ENCODE measurements around the gene ZNF827. TPM values are rescaled to one million over a fixed set of nuclear protein-coding genes. Genes with fewer than 3 reads are reported as not detected.

The ZNF827 gene
- total and polyA plus RNA-seq, 2 experiments from 2014 or later, result 20.3 to 33.1 TPM

DNA sequence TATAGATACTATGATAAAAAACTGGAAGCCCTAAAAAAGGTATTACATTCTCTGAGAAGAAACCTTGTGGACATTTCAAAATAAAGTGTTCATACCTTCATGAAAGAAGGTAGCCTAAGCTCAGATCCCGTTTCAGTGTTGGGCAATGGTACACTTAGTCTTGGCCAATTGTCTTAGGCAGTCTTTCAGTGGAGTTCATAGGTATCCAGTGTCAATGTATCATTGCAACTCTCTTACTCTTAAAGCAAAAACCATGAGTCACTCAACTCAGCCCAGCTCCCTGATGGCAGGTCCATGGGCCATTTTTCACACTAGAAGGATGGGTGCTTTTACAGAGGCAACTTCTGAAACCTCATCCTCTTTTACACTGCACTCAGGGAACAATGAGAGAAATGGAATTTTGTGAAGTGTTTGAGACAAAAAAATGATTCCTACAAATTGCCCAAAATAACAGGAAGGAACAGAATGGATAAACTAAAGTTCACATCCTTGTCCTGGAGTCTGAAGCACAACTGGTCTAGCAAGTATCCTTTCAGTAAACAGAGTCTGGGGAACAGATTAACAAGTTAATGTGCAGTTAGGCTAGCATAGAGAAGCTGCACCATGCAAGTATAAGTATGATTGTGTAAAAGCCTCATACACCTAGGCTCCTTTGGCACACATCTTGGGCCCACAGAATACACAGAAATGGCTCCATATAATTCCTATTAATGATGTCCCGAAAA is 7.0 kb upstream of the ZNF827 start:
- no peaks in the 10 kb centered on the region for H3K4me1 ChIP-seq (ENCODE audit: insufficient read depth)

More for the DNA sequence above, 7.0 kb upstream of the ZNF827 start:
- DNase-seq (ENCODE audit: low spot score) (no peak), ATAC-seq (no peak)
- Histone ChIP-seq H4K20me1 (replicated peaks; ENCODE audit: insufficient read depth) (no peaks in the 10 kb centered on the region), H3K79me2 (replicated peaks; ENCODE audit: insufficient read depth) (no peaks in the 10 kb centered on the region), H3K27me3 (ENCODE audit: insufficient read depth) (no peaks in the 10 kb centered on the region), H3K9me2 (ENCODE audit: insufficient read depth) (no peaks in the 10 kb centered on the region; the same call in 1 of the 2 replicates), H3K36me3 (ENCODE audit: insufficient read depth) (no peaks in the 10 kb centered on the region), H3F3A (replicated peaks; ENCODE audit: low read depth) (no peaks in the 10 kb centered on the region), H2AFZ (no peak overlapping the region), H3K4me2 (no peak overlapping the region), H3K4me3 (no peak overlapping the region), H3K27ac (ENCODE audit: low read depth) (no peak overlapping the region)
- TF ChIP-seq, protein P1, sequence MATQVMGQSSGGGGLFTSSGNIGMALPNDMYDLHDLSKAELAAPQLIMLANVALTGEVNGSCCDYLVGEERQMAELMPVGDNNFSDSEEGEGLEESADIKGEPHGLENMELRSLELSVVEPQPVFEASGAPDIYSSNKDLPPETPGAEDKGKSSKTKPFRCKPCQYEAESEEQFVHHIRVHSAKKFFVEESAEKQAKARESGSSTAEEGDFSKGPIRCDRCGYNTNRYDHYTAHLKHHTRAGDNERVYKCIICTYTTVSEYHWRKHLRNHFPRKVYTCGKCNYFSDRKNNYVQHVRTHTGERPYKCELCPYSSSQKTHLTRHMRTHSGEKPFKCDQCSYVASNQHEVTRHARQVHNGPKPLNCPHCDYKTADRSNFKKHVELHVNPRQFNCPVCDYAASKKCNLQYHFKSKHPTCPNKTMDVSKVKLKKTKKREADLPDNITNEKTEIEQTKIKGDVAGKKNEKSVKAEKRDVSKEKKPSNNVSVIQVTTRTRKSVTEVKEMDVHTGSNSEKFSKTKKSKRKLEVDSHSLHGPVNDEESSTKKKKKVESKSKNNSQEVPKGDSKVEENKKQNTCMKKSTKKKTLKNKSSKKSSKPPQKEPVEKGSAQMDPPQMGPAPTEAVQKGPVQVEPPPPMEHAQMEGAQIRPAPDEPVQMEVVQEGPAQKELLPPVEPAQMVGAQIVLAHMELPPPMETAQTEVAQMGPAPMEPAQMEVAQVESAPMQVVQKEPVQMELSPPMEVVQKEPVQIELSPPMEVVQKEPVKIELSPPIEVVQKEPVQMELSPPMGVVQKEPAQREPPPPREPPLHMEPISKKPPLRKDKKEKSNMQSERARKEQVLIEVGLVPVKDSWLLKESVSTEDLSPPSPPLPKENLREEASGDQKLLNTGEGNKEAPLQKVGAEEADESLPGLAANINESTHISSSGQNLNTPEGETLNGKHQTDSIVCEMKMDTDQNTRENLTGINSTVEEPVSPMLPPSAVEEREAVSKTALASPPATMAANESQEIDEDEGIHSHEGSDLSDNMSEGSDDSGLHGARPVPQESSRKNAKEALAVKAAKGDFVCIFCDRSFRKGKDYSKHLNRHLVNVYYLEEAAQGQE (IDR thresholded peaks at IDR 0.05; ENCODE audit: unreplicated experiment), result no peak
- no peak for TF ChIP-seq ZNF114 (CRISPR knock-in tag; IDR thresholded peaks at IDR 0.05)
- no peak for TF ChIP-seq EZH2phosphoT487 (IDR thresholded peaks at IDR 0.05; ENCODE audit: unreplicated experiment)
- no peak for TF ChIP-seq STAT1 (IDR thresholded peaks at IDR 0.05; ENCODE audit: unreplicated experiment)
- TF ChIP-seq, protein P2, sequence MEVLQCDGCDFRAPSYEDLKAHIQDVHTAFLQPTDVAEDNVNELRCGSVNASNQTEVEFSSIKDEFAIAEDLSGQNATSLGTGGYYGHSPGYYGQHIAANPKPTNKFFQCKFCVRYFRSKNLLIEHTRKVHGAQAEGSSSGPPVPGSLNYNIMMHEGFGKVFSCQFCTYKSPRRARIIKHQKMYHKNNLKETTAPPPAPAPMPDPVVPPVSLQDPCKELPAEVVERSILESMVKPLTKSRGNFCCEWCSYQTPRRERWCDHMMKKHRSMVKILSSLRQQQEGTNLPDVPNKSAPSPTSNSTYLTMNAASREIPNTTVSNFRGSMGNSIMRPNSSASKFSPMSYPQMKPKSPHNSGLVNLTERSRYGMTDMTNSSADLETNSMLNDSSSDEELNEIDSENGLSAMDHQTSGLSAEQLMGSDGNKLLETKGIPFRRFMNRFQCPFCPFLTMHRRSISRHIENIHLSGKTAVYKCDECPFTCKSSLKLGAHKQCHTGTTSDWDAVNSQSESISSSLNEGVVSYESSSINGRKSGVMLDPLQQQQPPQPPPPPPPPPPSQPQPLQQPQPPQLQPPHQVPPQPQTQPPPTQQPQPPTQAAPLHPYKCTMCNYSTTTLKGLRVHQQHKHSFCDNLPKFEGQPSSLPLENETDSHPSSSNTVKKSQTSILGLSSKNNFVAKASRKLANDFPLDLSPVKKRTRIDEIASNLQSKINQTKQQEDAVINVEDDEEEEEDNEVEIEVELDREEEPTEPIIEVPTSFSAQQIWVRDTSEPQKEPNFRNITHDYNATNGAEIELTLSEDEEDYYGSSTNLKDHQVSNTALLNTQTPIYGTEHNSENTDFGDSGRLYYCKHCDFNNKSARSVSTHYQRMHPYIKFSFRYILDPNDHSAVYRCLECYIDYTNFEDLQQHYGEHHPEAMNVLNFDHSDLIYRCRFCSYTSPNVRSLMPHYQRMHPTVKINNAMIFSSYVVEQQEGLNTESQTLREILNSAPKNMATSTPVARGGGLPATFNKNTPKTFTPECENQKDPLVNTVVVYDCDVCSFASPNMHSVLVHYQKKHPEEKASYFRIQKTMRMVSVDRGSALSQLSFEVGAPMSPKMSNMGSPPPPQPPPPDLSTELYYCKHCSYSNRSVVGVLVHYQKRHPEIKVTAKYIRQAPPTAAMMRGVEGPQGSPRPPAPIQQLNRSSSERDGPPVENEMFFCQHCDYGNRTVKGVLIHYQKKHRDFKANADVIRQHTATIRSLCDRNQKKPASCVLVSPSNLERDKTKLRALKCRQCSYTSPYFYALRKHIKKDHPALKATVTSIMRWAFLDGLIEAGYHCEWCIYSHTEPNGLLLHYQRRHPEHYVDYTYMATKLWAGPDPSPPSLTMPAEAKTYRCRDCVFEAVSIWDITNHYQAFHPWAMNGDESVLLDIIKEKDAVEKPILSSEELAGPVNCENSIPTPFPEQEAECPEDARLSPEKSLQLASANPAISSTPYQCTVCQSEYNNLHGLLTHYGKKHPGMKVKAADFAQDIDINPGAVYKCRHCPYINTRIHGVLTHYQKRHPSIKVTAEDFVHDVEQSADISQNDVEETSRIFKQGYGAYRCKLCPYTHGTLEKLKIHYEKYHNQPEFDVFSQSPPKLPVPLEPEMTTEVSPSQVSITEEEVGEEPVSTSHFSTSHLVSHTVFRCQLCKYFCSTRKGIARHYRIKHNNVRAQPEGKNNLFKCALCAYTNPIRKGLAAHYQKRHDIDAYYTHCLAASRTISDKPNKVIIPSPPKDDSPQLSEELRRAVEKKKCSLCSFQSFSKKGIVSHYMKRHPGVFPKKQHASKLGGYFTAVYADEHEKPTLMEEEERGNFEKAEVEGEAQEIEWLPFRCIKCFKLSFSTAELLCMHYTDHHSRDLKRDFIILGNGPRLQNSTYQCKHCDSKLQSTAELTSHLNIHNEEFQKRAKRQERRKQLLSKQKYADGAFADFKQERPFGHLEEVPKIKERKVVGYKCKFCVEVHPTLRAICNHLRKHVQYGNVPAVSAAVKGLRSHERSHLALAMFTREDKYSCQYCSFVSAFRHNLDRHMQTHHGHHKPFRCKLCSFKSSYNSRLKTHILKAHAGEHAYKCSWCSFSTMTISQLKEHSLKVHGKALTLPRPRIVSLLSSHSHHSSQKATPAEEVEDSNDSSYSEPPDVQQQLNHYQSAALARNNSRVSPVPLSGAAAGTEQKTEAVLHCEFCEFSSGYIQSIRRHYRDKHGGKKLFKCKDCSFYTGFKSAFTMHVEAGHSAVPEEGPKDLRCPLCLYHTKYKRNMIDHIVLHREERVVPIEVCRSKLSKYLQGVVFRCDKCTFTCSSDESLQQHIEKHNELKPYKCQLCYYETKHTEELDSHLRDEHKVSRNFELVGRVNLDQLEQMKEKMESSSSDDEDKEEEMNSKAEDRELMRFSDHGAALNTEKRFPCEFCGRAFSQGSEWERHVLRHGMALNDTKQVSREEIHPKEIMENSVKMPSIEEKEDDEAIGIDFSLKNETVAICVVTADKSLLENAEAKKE (CRISPR knock-in tag; IDR thresholded peaks at IDR 0.05), result no peak
- TF ChIP-seq EZH2 (IDR thresholded peaks at IDR 0.05; ENCODE audit: low read depth, unreplicated experiment), result no peak
- TF ChIP-seq JUNB (IDR thresholded peaks at IDR 0.05; ENCODE audit: unreplicated experiment), result no peak
- TF ChIP-seq NANOG (IDR thresholded peaks at IDR 0.05; ENCODE audit: borderline replicate concordance), result no peak
- TF ChIP-seq POLR2AphosphoS5 (IDR thresholded peaks at IDR 0.05; ENCODE audit: low read depth), result no peak
- TF ChIP-seq CREB1 (CRISPR knock-in tag; IDR thresholded peaks at IDR 0.05; ENCODE audit: low read depth), result no peak
- TF ChIP-seq, protein P3, sequence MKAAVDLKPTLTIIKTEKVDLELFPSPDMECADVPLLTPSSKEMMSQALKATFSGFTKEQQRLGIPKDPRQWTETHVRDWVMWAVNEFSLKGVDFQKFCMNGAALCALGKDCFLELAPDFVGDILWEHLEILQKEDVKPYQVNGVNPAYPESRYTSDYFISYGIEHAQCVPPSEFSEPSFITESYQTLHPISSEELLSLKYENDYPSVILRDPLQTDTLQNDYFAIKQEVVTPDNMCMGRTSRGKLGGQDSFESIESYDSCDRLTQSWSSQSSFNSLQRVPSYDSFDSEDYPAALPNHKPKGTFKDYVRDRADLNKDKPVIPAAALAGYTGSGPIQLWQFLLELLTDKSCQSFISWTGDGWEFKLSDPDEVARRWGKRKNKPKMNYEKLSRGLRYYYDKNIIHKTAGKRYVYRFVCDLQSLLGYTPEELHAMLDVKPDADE (IDR thresholded peaks at IDR 0.05), result no peak
- TF ChIP-seq, protein P4, sequence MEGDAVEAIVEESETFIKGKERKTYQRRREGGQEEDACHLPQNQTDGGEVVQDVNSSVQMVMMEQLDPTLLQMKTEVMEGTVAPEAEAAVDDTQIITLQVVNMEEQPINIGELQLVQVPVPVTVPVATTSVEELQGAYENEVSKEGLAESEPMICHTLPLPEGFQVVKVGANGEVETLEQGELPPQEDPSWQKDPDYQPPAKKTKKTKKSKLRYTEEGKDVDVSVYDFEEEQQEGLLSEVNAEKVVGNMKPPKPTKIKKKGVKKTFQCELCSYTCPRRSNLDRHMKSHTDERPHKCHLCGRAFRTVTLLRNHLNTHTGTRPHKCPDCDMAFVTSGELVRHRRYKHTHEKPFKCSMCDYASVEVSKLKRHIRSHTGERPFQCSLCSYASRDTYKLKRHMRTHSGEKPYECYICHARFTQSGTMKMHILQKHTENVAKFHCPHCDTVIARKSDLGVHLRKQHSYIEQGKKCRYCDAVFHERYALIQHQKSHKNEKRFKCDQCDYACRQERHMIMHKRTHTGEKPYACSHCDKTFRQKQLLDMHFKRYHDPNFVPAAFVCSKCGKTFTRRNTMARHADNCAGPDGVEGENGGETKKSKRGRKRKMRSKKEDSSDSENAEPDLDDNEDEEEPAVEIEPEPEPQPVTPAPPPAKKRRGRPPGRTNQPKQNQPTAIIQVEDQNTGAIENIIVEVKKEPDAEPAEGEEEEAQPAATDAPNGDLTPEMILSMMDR (conservative IDR thresholded peaks at IDR 0.05; ENCODE audit: low read depth in 2 of 2), result no peak
- TF ChIP-seq ZNF331 (CRISPR knock-in tag; IDR thresholded peaks at IDR 0.05; ENCODE audit: low read depth), result no peak
- H3K4me3 Mint-ChIP-seq, result no peak overlapping the region
- no peak overlapping the region for H3K27ac Mint-ChIP-seq
- H3K9me3 Mint-ChIP-seq, result no peaks in the 10 kb centered on the region
- no peaks in the 10 kb centered on the region for H3K36me3 Mint-ChIP-seq (ENCODE audit: low read depth)
- H3K27me3 Mint-ChIP-seq (ENCODE audit: insufficient read depth, low read depth, poor library complexity), result no peaks in the 10 kb centered on the region
- no peaks in the 10 kb centered on the region for H3K4me1 Mint-ChIP-seq

Measured in GM23338 (cell line).